CD14-positive monocyte (primary cell): Measurements from ENCODE around the gene SLC25A33. TPM values are rescaled to one million over a fixed set of nuclear protein-coding genes. Genes with fewer than 3 reads are reported as not detected.

Experiments used
- DNase-seq, 3 donors: peaks; one replicate each; pipeline ENCODE4 v3.0.0-alpha.2; 2011 to 2022
- H2AFZ ChIP-seq: 2 replicates; pipeline ENCODE4 v1.6.0; 2012; ENCODE audit warnings: mild to moderate bottlenecking, low read depth, low read length, inconsistent platforms; ENCODE audit not compliant: insufficient read depth, poor library complexity, severe bottlenecking
- H3K27ac ChIP-seq, 2 donors: 1 replicate in 1 of 2; 2 replicates in 1 of 2; pipeline ENCODE4 v1.5.1; 2012 to 2013; ENCODE audit warnings: low read length in 2 of 2, control low read depth in 1 of 2, inconsistent platforms in 1 of 2, low read depth in 1 of 2, mild to moderate bottlenecking in 1 of 2
- H3K27me3 ChIP-seq, 2 donors: one replicate each; pipeline versions ENCODE4 v1.6.0 to v1.6.1; 2011 to 2013; ENCODE audit warnings: low read length in 2 of 2; ENCODE audit not compliant: control insufficient read depth in 2 of 2, insufficient read depth in 2 of 2
- H3K36me3 ChIP-seq, 2 donors: replicated peaks in 1 of 2; 1 replicate in 1 of 2; 2 replicates in 1 of 2; pipeline versions ENCODE4 v1.5.1 to v1.6.1; 2012 to 2013; ENCODE audit warnings: low read length in 2 of 2, control low read depth in 1 of 2, inconsistent platforms in 1 of 2, mild to moderate bottlenecking in 1 of 2; ENCODE audit not compliant: insufficient read depth in 2 of 2, control insufficient read depth in 1 of 2
- H3K4me1 ChIP-seq, 2 donors: 1 replicate in 1 of 2; 2 replicates in 1 of 2; pipeline versions ENCODE4 v1.5.1 to v1.6.1; 2012 to 2013; ENCODE audit warnings: low read length in 2 of 2, control low read depth in 1 of 2, inconsistent platforms in 1 of 2, mild to moderate bottlenecking in 1 of 2, moderate library complexity in 1 of 2; ENCODE audit not compliant: insufficient read depth in 2 of 2, control insufficient read depth in 1 of 2
- H3K4me2 ChIP-seq: replicated peaks from 2 replicates; pipeline ENCODE3; 2012; ENCODE audit warnings: low read length, moderate library complexity, mild to moderate bottlenecking; ENCODE audit not compliant: poor library complexity, severe bottlenecking; ENCODE audit errors: extremely low read depth
- H3K4me3 ChIP-seq, 3 experiments: fragments of 200-600 bp in 1 of 3; sonication (generic) in 1 of 3; replicated peaks in 1 of 3; 1 replicate in 2 of 3; 2 replicates in 1 of 3; pipeline ENCODE4 v1.5.1; 2011 to 2013; ENCODE audit warnings: low read length in 3 of 3, mild to moderate bottlenecking in 3 of 3, control low read depth in 2 of 3, low read depth in 2 of 3, inconsistent platforms in 1 of 3, moderate library complexity in 1 of 3
- H3K79me2 ChIP-seq: 2 replicates; pipeline ENCODE4 v1.6.0; 2012; ENCODE audit warnings: mild to moderate bottlenecking, control low read depth, inconsistent platforms, low read length, moderate library complexity; ENCODE audit not compliant: insufficient read depth
- H3K9ac ChIP-seq: 2 replicates; pipeline ENCODE4 v1.6.0; 2017; ENCODE audit warnings: low read length, mild to moderate bottlenecking; ENCODE audit not compliant: insufficient read depth, poor library complexity, severe bottlenecking
- H3K9me3 ChIP-seq, 2 donors: replicated peaks in 1 of 2; 1 replicate in 1 of 2; 2 replicates in 1 of 2; pipeline versions ENCODE4 v1.5.1 to v1.6.1; 2012 to 2013; ENCODE audit warnings: low read length in 2 of 2, control low read depth in 1 of 2; ENCODE audit not compliant: control insufficient read depth in 1 of 2, insufficient read depth in 1 of 2
- H4K20me1 ChIP-seq: 2 replicates; pipeline ENCODE4 v1.6.0; 2012; ENCODE audit warnings: mild to moderate bottlenecking, low read length, control low read depth, moderate library complexity; ENCODE audit not compliant: insufficient read depth
- H3K27ac Mint-ChIP-seq, 7 donors: one replicate each; pipeline ENCODE4 v1.8.0; 2020; ENCODE audit warnings: mild to moderate bottlenecking in 7 of 7, mixed read lengths in 7 of 7, moderate library complexity in 6 of 7, inconsistent platforms in 2 of 7
- H3K27me3 Mint-ChIP-seq, 3 donors: one replicate each; pipeline ENCODE4 v1.8.0; 2021 to 2022; ENCODE audit warnings: low read depth in 3 of 3, mild to moderate bottlenecking in 3 of 3, mixed read lengths in 3 of 3, moderate library complexity in 3 of 3, inconsistent platforms in 1 of 3
- H3K36me3 Mint-ChIP-seq, 2 donors: one replicate each; pipeline ENCODE4 v1.8.0; 2020; ENCODE audit warnings: mixed read lengths in 2 of 2, inconsistent platforms in 1 of 2, mild to moderate bottlenecking in 1 of 2
- H3K4me1 Mint-ChIP-seq: one replicate; pipeline ENCODE4 v1.8.0; 2020; ENCODE audit warnings: mild to moderate bottlenecking, mixed read lengths
- H3K4me3 Mint-ChIP-seq, 2 donors: one replicate each; pipeline ENCODE4 v1.8.0; 2020; ENCODE audit warnings: mild to moderate bottlenecking in 2 of 2, mixed read lengths in 2 of 2, moderate library complexity in 1 of 2
- H3K9me3 Mint-ChIP-seq, 7 donors: one replicate each; pipeline ENCODE4 v1.8.0; 2020 to 2022; ENCODE audit warnings: mixed read lengths in 7 of 7, mild to moderate bottlenecking in 6 of 7, moderate library complexity in 6 of 7, inconsistent platforms in 2 of 7
- WGBS: methylation state at CpG from one replicate; pipeline ENCODE4 v1.1.5; 2013; ENCODE audit warnings: missing lambda C conversion rate; ENCODE audit not compliant: insufficient coverage; 5-methylcytosine and 5-hydroxymethylcytosine counted together
- intact Hi-C, 2 donors: fragments of 100-400 bp; cut with micrococcal nuclease; formaldehyde crosslinking; loops; one replicate each; pipeline versions ENCODE4 v1.15.0 to v1.15.1; 2023
- polyA minus RNA-seq: library from RNA; depleted of rRNA, polyadenylated mRNA; stranded (reverse); fragments of >200 nt; gene quantifications from 2 replicates; pipeline ENCODE4 v1.2.3, GENCODE V29; 2012
- polyA plus RNA-seq, 3 donors: library from polyadenylated mRNA; depleted of rRNA in 1 of 3; unstranded in 2 of 3; stranded (reverse) in 1 of 3; fragments of 300-500 nt in 2 of 3; fragments of >200 nt in 1 of 3; fragmentation: Illumina TruSeq in 2 of 3; gene quantifications; 1 replicate in 2 of 3; 2 replicates in 1 of 3; pipeline ENCODE4 v1.2.3, GENCODE V29; 2012 to 2021
- total RNA-seq, 12 experiments: library from RNA in 1 of 12; stranded (reverse) in 1 of 12; fragments of 120-200 nt in 1 of 12; gene quantifications; one replicate each; pipeline ENCODE4 v1.2.4 and lab custom pipeline; 2013 to 2026; ENCODE audit warnings: mixed read lengths in 6 of 12, inconsistent platforms in 1 of 12
- TF ChIP-seq, protein P1 (sequence below): fragments of 200-600 bp; IDR thresholded peaks from one replicate; pipeline ENCODE4 v1.8.0; 2022; ENCODE audit warnings: antibody characterized with exemption, mild to moderate bottlenecking

SLC25A33 gene, protein sequence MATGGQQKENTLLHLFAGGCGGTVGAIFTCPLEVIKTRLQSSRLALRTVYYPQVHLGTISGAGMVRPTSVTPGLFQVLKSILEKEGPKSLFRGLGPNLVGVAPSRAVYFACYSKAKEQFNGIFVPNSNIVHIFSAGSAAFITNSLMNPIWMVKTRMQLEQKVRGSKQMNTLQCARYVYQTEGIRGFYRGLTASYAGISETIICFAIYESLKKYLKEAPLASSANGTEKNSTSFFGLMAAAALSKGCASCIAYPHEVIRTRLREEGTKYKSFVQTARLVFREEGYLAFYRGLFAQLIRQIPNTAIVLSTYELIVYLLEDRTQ
- total RNA-seq (2013): 3.4 TPM
- polyA plus RNA-seq: 1 to 10 TPM; 2.3 to 6.4 (median 4.4) TPM
- polyA minus RNA-seq: 2.5 and 3.6 TPM in 2 replicates
- 11.6 to 41.2 (median 31.1) reads per million in 11 experiments for total RNA-seq (lab: John Stamatoyannopoulos, UW)

DNA sequence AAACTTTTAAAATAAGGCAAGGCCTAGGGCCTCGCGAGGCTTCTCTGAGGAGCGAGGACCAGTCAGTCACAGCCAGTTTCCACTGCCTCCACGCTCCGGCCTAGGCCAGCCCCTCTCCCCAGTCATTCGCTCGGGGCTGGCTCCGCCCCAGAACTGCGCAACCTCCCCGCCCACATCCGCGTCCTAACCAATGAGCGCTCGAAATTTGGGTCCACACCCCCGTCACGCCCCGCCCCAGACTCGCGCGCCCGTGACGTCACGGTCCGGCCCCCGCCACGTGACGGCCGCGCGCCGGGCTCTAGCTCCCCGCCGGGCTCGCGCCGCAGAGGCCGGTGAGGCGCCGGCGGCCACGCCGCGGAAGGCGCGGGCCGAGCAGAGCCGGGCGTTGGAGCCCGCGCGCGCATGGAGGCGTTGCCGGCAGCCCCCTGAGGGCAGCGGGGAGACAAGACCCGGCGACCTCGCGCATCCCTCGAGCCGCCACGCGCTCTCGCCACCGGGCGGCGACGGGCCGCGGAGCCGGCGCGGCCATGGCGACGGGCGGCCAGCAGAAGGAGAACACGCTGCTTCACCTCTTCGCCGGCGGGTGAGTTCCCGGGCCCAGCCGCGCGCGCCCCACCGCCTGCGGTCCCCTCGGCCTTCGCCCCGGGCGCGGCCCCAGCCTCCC lies at the start of gene SLC25A33:
Gene SLC25A33 (plus strand): TSS at position 301 of the 664 bp plus-strand sequence. CDS start 227 bp downstream, at position 528.
- Histone ChIP-seq H3K79me2 (peaks cover 38% of the 10 kb centered on the region), H3K27ac (peak within 1 kb of the TSS; percentile 42 to 75), H3K4me3 (peak within 1 kb of the TSS; percentile 48 to 87 (median 78)), H3K4me1 (peaks cover 26 to 35% of the 10 kb centered on the region in 2 donors), H3K9me3 (peaks cover 0 to 3% of the 10 kb centered on the region in 2 donors), H4K20me1 (peaks cover 41% of the 10 kb centered on the region), H2AFZ (peak within 1 kb of the TSS; percentile 72), H3K36me3 (no peaks in the 10 kb centered on the region), H3K9ac (peak within 1 kb of the TSS; percentile 78), H3K4me2 (peak within 1 kb of the TSS; percentile 98), H3K27me3 (no peaks in the 10 kb centered on the region)
- Mint-ChIP-seq H3K27ac (peak within 1 kb of the TSS; percentile 78 to 91 (median 87)), H3K36me3 (peaks cover 3 to 4% of the 10 kb centered on the region in 2 donors), H3K9me3 (peaks cover 0 to 9% (median 5%) of the 10 kb centered on the region in 7 donors), H3K4me1 (peaks cover 26% of the 10 kb centered on the region), H3K27me3 (peaks cover 0 to 5% (median 0%) of the 10 kb centered on the region in 3 donors), H3K4me3 (peak within 1 kb of the TSS; percentile 90 to 93)
- DNase-seq: peak; percentile 94 to 98 (median 97)
- TF ChIP-seq, protein P1, sequence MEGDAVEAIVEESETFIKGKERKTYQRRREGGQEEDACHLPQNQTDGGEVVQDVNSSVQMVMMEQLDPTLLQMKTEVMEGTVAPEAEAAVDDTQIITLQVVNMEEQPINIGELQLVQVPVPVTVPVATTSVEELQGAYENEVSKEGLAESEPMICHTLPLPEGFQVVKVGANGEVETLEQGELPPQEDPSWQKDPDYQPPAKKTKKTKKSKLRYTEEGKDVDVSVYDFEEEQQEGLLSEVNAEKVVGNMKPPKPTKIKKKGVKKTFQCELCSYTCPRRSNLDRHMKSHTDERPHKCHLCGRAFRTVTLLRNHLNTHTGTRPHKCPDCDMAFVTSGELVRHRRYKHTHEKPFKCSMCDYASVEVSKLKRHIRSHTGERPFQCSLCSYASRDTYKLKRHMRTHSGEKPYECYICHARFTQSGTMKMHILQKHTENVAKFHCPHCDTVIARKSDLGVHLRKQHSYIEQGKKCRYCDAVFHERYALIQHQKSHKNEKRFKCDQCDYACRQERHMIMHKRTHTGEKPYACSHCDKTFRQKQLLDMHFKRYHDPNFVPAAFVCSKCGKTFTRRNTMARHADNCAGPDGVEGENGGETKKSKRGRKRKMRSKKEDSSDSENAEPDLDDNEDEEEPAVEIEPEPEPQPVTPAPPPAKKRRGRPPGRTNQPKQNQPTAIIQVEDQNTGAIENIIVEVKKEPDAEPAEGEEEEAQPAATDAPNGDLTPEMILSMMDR: no peak
- intact Hi-C loops: loop anchor here in 1 of 2 donors (5.0 kb wide), 1 partner anchor 112 kb away; no protein-coding TSS in a partner anchor
- WGBS: under 1% methylated on average over 92 of the region's 92 CpGs
